Mucosa of gallbladder (tissue), 1 donor: Measurements from ENCODE around the gene HHATL. TPM values are rescaled to one million over a fixed set of nuclear protein-coding genes. Genes with fewer than 3 reads are reported as not detected.

Experiments
- DNase-seq: peaks from one replicate; pipeline ENCODE4 v3.0.0-alpha.2; 2020; ENCODE audit warnings: low spot score
- total RNA-seq: library from RNA; stranded (reverse); gene quantifications from one replicate; pipeline ENCODE4 v1.2.1, GENCODE V29; 2021
- donor health status: DM: no; HTN: no; CAD: no.

HHATL gene
- total RNA-seq, 1 donor from 2014 or later, result 0.35 TPM

GRCh38 chr3:42712688-42713372, 10.2 kb upstream of the HHATL start:
- no peak for DNase-seq

GRCh38 chr3:42712344-42712648, 9.7 kb upstream of the HHATL start:
- no peak for DNase-seq

DNA sequence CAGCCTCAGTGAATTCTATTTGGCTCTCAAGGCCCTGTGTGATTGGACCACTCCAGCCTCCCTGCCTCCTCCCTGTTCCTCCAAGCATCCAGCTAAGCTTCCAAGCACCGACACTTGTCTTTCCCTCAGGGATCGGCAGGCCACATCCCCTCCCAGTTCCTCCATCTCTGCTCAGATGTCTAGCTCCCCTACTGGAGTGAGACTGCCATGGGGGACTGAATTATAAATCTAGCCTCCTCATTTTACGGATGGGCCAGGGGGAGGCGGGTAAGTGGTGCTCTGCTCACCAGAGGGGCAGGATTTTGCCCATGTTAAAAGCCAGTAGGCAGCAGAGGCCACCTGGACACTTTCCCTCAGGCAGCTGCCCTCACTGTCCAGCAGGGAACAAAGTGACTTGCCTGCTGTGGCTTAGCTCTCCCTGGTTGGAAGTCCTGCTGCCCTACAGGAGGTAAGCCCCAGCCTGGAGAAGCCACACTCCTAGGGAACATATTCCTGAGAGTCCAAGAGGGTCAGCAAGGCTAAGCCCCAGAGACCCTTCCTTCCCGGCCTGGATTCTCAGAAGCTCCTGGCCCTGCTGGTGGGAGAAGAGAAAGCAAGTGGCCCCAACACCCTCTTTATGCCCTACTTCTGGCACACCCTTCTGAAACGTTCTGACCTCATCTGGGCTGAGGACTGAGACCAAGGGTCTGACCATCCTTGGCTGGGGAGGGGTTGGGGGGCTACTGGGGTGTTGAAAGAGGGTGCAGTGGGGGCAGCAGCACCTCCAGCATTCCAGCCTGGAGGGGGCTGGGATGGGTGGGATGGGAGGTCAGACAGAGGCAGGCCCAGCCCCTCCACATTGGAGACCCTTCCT, 9.1 kb upstream of the HHATL start:
- no peak for DNase-seq

GRCh38 chr3:42710323-42711021, 7.9 kb upstream of the HHATL start:
- no peak for DNase-seq

- no peak for DNase-seq
These were observed 7.0 kb upstream of the HHATL start for GRCh38 chr3:42709621-42710020.

DNA sequence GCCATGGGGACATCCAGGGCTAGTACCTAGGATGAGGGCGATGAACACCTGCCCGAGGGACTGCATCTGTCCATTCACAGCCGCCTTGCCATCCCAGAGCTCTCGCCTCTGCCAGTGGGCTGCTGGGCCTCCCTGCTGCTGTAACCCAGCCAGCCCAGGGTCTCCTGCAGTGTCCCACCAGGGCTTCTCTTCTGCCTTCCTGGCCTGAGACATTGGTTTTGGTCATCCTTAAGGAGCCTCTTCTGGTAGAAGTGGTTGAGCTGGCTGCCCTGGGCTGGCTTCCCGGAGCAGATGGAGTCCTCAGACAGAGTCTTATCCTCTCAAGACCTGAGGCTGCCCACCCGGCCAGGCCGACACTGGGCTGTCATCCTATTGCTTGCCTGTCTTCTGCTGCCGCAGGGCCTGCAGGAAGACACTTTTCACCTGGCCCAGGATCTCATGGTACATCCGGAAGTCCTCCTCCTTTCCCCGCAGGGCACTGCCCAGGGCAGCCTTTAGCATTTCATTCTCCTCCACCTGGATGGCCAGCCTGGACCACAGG, 6.1 kb upstream of the HHATL start:
- DNase-seq, result no peak

DNA sequence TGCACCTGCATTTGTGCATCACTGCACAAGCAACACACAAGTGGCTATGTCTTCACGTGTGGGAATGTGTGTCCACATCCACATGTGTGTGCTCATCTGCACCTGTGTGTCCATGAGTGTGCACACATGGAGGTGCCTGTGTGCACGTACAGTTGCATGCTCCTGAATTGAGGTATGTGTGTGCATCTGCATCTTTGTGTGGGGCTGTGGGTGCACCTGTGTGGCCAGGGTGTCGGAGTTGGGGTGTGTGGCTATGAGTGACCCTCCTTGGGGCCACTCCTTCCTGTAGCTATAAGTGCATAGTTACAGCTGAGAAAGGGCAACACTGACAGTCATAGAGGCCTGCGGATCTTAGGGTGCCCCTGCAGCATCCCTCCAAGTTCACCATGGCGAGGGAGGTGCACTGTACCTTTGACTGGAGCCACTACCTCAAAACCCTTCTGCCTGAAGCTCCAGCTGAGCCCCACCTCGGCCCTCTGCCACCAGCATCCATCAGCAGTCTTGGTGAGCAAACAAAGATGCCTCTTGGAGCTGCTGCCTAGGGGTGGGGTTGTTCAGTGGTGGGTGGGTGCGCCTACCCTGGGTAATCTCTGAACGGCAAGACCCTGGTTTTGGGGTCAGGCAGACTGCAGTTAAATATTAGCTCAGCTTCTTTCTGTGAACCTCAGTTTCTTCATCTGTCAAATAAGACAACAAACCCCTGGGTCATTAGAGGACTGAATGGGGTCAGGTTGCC, 5.2 kb upstream of the HHATL start:
- no peak for DNase-seq

DNA sequence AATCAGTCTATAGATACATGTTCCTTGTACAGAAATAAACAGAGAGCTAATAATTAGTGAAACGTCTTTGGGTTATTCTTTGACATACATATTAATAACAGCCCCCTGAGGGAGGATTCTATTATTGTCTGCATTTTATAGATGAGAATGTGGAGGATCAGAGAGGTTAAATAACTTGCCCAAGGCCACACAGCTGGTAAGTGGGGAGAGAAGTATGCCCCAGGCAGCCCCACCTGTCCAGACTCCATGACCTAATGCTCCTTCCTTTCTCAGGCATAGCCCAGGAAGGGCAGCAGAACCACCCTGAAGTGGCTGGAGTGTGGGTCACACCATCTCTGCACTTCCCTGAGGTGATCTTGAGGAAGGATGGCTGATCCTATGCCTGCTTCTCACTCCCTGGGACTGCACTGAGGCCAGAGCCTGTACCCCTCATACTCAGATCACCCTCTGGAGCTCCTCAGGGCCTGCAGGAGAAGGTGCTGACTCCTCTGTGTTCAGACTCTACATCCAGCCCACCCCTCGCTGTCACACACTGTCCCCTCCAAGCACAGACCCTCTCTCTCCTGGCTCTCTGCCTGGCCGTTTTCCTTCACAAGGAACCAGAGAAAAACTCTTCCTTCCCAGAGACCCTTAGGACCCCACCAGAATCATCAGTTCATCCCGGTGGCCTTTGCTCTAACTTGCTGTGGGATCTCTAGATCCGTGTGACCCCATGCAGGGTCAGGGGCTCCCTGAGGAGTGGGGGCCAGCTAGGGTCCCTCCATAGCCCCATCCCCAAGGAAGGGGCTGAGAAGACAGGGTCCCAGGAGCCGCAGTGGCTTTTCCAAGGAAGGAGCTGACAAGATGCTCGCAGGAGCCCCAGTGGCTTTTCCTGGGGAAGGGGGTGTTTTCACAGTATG, 4.4 kb upstream of the HHATL start:
- no peak for DNase-seq

DNA sequence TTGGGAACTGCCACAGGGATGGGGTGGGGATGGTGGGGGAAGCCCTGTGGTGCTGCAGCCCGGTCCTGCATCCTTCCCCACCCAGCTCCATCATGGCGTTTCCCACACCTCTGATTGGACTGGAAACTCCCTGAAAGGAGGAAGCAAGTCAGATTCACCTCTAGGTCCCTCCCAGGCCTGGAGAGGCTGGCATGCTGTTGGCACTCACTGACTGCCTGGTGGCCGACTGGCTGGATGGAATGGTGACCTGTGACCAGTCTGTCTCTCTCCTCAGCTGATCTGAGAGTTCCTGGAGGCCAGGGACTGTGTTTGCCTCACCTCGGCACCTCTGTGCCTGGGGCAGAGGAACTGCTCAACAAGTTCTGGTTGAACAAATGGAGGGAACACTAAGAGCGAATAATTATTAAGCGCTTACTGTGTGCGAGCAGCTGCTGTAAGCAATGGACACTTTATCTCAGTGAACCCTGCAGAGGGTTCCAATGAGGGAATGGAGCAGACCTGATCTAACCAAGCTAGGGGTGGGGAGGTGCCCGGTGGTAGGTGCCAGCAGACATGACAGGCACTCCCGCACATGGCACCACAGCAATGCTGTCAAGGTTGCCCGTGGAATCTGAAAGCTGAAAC, 3.5 kb upstream of the HHATL start:
- no peak for DNase-seq

- no peak for DNase-seq
These were observed 2.6 kb upstream of the HHATL start for GRCh38 chr3:42705058-42705767.

- DNase-seq, result no peak
These were observed 1.7 kb upstream of the HHATL start for GRCh38 chr3:42704136-42704841.

DNA sequence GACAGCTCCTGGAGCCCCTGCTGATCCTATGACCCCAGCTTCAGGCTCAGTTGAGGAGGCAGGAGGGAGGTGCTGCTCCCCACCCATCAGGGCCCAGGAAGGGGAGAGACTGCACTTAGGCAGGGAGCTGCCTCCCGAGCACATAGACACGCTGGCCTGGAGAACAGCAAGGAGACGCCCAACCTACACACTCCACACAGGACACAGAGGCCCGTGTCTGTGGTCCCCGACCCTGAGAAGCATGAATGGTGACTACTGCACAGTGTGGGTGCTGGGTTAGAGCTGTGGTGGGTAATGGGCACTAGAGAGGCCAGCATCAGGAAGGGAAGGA, 1.1 kb upstream of the HHATL start:
- DNase-seq, result no peak

DNA sequence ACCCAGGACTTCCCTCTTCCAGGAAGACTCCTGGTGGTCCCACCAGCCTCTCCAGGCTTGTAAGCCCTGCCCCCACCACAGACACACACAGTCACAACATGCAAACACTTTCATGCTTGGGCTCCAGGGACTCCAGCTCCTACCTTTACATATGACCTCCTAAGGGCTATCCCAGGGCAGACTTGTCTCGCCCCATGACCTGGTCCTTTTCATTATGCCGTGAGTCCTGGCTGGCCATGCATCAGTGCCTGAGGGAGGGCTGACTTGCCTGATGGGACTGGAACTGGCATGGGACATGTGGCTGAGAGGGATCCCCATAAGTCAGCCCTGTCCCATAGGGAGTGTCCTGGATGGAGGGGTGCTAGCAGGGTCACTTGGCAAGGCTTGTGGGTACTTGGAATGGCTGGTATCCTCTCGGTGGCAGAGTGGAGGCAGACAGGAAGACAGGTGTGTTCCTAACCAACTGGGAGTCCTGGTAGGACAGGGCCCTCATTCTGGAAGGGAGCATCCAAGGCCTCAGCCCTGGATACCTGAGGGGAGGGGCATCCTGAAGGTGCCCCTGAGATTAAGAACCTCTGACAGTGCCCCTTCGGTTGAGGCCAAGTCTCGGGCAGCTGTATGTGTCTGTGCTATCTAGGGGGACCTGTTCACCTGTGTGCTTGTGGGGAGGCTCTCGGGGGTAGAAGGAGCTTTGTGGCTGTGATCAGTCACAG, 540 bp upstream of the HHATL start:
- DNase-seq, result no peak

DNA sequence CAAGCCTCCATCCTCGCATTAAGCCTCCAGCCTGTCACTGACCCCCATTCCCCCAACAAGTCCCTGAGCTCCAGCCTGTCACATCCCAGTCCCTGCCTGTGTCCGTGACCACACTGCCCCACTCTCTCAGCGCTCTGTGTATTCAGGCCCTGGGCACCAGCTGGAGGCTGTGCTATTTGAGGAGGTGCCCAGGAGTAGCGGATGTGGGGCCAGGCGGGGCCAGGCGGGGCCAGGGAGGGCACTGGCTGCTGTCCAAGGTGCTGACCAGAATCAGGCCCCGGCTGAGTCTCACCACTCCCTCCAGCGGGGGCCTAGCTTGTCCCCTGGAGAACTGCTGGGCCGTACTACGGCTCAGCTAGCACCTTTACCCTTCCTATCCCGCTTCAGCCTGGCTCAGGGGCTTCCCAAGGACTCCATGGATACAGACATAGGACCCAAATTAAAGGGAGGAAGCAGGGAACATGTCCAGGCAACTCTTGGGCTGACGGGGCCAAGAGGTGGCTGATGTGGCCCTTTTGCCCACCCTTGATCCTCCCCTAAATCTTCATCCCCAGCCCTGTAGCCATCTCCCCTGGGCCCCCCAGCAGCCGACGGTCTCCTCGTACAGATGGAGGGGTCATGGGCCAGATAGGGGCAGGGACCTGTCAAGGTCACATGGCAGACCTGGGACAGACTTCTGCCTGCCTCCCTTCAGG, 1.1 kb downstream of the HHATL start:
- peak; percentile 36 for DNase-seq

GRCh38 chr3:42700366-42701288, 2.0 kb downstream of the HHATL start:
- no peak for DNase-seq

GRCh38 chr3:42699511-42699971, 3.1 kb downstream of the HHATL start:
- no peak for DNase-seq

DNA sequence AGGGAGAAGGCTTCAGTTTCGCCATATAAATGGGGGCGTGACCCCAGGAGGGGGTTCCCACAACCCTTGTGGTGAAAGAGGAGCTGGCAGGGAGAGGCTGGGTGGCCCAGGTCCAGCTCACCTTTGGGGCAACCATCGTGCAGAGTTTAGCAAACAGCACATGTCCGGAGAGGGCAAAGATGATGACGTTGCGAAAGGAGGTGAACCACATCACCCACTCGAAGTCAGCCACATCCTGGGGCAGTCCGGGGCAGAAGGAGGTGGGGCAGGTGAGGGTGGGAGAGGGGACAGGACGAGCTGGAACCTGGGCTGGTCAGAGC, 3.7 kb downstream of the HHATL start:
- DNase-seq, result no peak
